Kidney tubule cell (primary cell): ENCODE data around the gene ATP4B.

ENCODE experiments used
- DNase-seq: peaks from one replicate; pipeline ENCODE4 v3.0.0-alpha.2; 2018; ENCODE audit warnings: low spot score

ATP4B gene

GRCh38 chr13:113605866-113606438 lies 52.0 kb downstream of the ATP4B start:
- DNase-seq: no peak

GRCh38 chr13:113605461-113605860 lies 52.5 kb downstream of the ATP4B start:
- no peak for DNase-seq

GRCh38 chr13:113604186-113604585 lies 53.8 kb downstream of the ATP4B start:
- DNase-seq: no peak

- no peak for DNase-seq
These were observed 54.8 kb downstream of the ATP4B start for GRCh38 chr13:113603116-113603710.

- no peak for DNase-seq
These were observed 55.6 kb downstream of the ATP4B start for GRCh38 chr13:113602291-113602988.

- DNase-seq: no peak
These were observed 56.6 kb downstream of the ATP4B start for GRCh38 chr13:113601166-113602070.

GRCh38 chr13:113599391-113599790 lies 58.6 kb downstream of the ATP4B start:
- no peak for DNase-seq
